ENCODE data around the gene OLFM1.

GRCh38 chr9:135126451-135127187, 39.2 kb downstream of the OLFM1 start:
- TF ChIP-seq CTCF (optimal IDR thresholded peaks at IDR 0.05 in 1 of 3, IDR thresholded peaks at IDR 0.05 in 1 of 3, conservative IDR thresholded peaks at IDR 0.05 in 1 of 3; ENCODE audit: extremely low read depth in 1 of 3, insufficient read depth in 2 of 3, low read length in 3 of 3): peak in 2 of 3 experiments; percentile 7 to 37
- TF ChIP-seq EZH2 (IDR thresholded peaks at IDR 0.05; ENCODE audit: low read length): no peak

Measured in keratinocyte (primary cell).